H1 (cell line): ENCODE data around the gene PLEKHM3. TPM values are rescaled to one million over a fixed set of nuclear protein-coding genes. Genes with fewer than 3 reads are reported as not detected.

Experiments
- CTCF ChIA-PET: fragments of 300-600 bp; sonication (Branson Sonifier 250); formaldehyde crosslinking; loops from one replicate; lab custom pipeline; 2021; ENCODE audit not compliant: partially characterized antibody; lab: Charles Lee
- POLR2A ChIA-PET: fragments of 300-600 bp; sonication (Branson Sonifier 250); formaldehyde crosslinking; loops from one replicate; lab custom pipeline; 2021; ENCODE audit warnings: inconsistent platforms; ENCODE audit not compliant: partially characterized antibody; lab: Charles Lee
- DNase-seq, 2 experiments: peaks; one replicate each; pipeline versions ENCODE4 v3.0.0 to v3.0.0-alpha.2; 2010 to 2022; ENCODE audit warnings: low spot score in 2 of 2, low read depth in 1 of 2, mixed read lengths in 1 of 2
- FAIRE-seq: peaks from 2 replicates; lab custom pipeline; 2011; peaks lifted over from hg19 to GRCh38; lab: Jason Lieb, UNC
- H2AFZ ChIP-seq: 2 replicates; pipeline ENCODE4 v1.8.1; 2012; ENCODE audit warnings: low read length, inconsistent platforms
- H2AK5ac ChIP-seq: 2 replicates; pipeline ENCODE4 v1.6.1; 2013; ENCODE audit warnings: low read depth, low read length
- H2BK120ac ChIP-seq: replicated peaks from 2 replicates; pipeline ENCODE3; 2013; ENCODE audit warnings: low read depth, low read length, inconsistent platforms
- H2BK12ac ChIP-seq: 2 replicates; pipeline ENCODE4 v1.6.1; 2013; ENCODE audit warnings: low read depth, low read length
- H2BK15ac ChIP-seq: 2 replicates; pipeline ENCODE4 v1.6.1; 2013; ENCODE audit warnings: low read length
- H2BK20ac ChIP-seq: 2 replicates; pipeline ENCODE4 v1.6.1; 2013; ENCODE audit warnings: low read length
- H2BK5ac ChIP-seq: 2 replicates; pipeline ENCODE4 v1.6.1; 2013; ENCODE audit warnings: low read depth, low read length
- H3K14ac ChIP-seq: 2 replicates; pipeline ENCODE4 v1.6.1; 2013; ENCODE audit warnings: inconsistent platforms; ENCODE audit not compliant: insufficient read length
- H3K18ac ChIP-seq: 2 replicates; pipeline ENCODE4 v1.6.1; 2013; ENCODE audit warnings: low read length; ENCODE audit errors: extremely low read depth
- H3K23ac ChIP-seq: 2 replicates; pipeline ENCODE4 v1.6.1; 2013; ENCODE audit warnings: inconsistent platforms; ENCODE audit not compliant: insufficient read length
- H3K23me2 ChIP-seq: 2 replicates; pipeline ENCODE4 v1.6.1; 2013; ENCODE audit warnings: low read depth, low read length
- H3K27ac ChIP-seq: 2 replicates; pipeline ENCODE4 v1.6.1; 2011; ENCODE audit warnings: low read depth, low read length, inconsistent platforms
- H3K27me3 ChIP-seq, 4 experiments: replicated peaks in 1 of 4; 1 replicate in 1 of 4; 2 replicates in 3 of 4; pipeline versions ENCODE4 v1.6.1 to v1.8.1; 2011 to 2013; ENCODE audit warnings: low read length in 3 of 4, mild to moderate bottlenecking in 3 of 4, inconsistent platforms in 2 of 4, mixed read lengths in 2 of 4, moderate library complexity in 1 of 4; ENCODE audit not compliant: control insufficient read depth in 3 of 4, insufficient read depth in 3 of 4; ENCODE audit errors: extremely low read depth in 1 of 4
- H3K36me3 ChIP-seq, 4 experiments: 2 replicates each; pipeline versions ENCODE4 v1.6.1 to v1.8.1; 2011 to 2013; ENCODE audit warnings: mild to moderate bottlenecking in 4 of 4, low read length in 3 of 4, moderate library complexity in 2 of 4, control low read depth in 1 of 4, inconsistent platforms in 1 of 4; ENCODE audit not compliant: insufficient read depth in 4 of 4, control insufficient read depth in 2 of 4
- H3K4ac ChIP-seq: replicated peaks from 2 replicates; pipeline ENCODE3; 2013; ENCODE audit warnings: low read length, low read depth, mixed read lengths, inconsistent platforms; ENCODE audit not compliant: insufficient read length
- H3K4me1 ChIP-seq, 4 experiments: replicated peaks in 1 of 4; 1 replicate in 1 of 4; 2 replicates in 3 of 4; pipeline versions ENCODE4 v1.6.1 to v1.8.1; 2011 to 2013; ENCODE audit warnings: low read length in 3 of 4, inconsistent platforms in 2 of 4, mixed read lengths in 1 of 4; ENCODE audit not compliant: insufficient read depth in 4 of 4, control insufficient read depth in 3 of 4
- H3K4me2 ChIP-seq, 2 experiments: 2 replicates each; pipeline versions ENCODE4 v1.6.1 to v1.8.1; 2011 to 2013; ENCODE audit warnings: low read depth in 2 of 2, low read length in 2 of 2, control low read depth in 1 of 2, inconsistent platforms in 1 of 2, mild to moderate bottlenecking in 1 of 2; ENCODE audit not compliant: insufficient read depth in 1 of 2
- H3K4me3 ChIP-seq, 4 experiments: fragments of 200-600, 300-600 bp in 1 of 4; sonication (generic), shearing (Covaris generic), sonication (Bioruptor Twin) in 1 of 4; 2 replicates each; pipeline versions ENCODE4 v1.5.1 to v1.8.1; 2011 to 2016; ENCODE audit warnings: low read length in 4 of 4, low read depth in 3 of 4, control low read depth in 2 of 4, inconsistent platforms in 2 of 4, mild to moderate bottlenecking in 2 of 4, mixed read lengths in 1 of 4, moderate library complexity in 1 of 4; ENCODE audit not compliant: insufficient read depth in 2 of 4; ENCODE audit errors: extremely low read depth in 1 of 4
- H3K56ac ChIP-seq: replicated peaks from 2 replicates; pipeline ENCODE3; 2013; ENCODE audit warnings: low read depth, mild to moderate bottlenecking, mixed read lengths, low read length, inconsistent platforms; ENCODE audit not compliant: insufficient read length
- H3K79me1 ChIP-seq: 2 replicates; pipeline ENCODE4 v1.6.1; 2013; ENCODE audit warnings: low read depth, low read length, control low read depth
- H3K79me2 ChIP-seq, 2 experiments: 2 replicates each; pipeline versions ENCODE4 v1.6.1 to v1.8.1; 2012 to 2013; ENCODE audit warnings: low read length in 2 of 2, mild to moderate bottlenecking in 2 of 2, inconsistent platforms in 1 of 2; ENCODE audit not compliant: insufficient read depth in 2 of 2, control insufficient read depth in 1 of 2
- H3K9ac ChIP-seq, 4 experiments: replicated peaks in 1 of 4; 1 replicate in 1 of 4; 2 replicates in 3 of 4; pipeline versions ENCODE4 v1.6.1 to v1.8.1; 2011 to 2013; ENCODE audit warnings: low read depth in 3 of 4, low read length in 3 of 4, control low read depth in 2 of 4, mild to moderate bottlenecking in 2 of 4, moderate library complexity in 2 of 4, inconsistent platforms in 1 of 4; ENCODE audit errors: extremely low read depth in 1 of 4
- H3K9me3 ChIP-seq, 2 experiments: 2 replicates each; pipeline versions ENCODE4 v1.6.1 to v1.8.1; 2012 to 2013; ENCODE audit warnings: mild to moderate bottlenecking in 2 of 2, moderate library complexity in 2 of 2, control low read depth in 1 of 2, inconsistent platforms in 1 of 2, low read depth in 1 of 2, low read length in 1 of 2, mixed read lengths in 1 of 2; ENCODE audit not compliant: insufficient read depth in 2 of 2
- H4K20me1 ChIP-seq, 2 experiments: replicated peaks in 1 of 2; 2 replicates each; pipeline versions ENCODE3 to v1.8.1; 2011 to 2013; ENCODE audit warnings: inconsistent platforms in 2 of 2, low read length in 2 of 2, mild to moderate bottlenecking in 1 of 2; ENCODE audit not compliant: insufficient read depth in 2 of 2, control insufficient read depth in 1 of 2
- H4K5ac ChIP-seq: 2 replicates; pipeline ENCODE4 v1.6.1; 2013; ENCODE audit warnings: low read length, low read depth, mixed read lengths, inconsistent platforms; ENCODE audit not compliant: insufficient read length
- H4K8ac ChIP-seq: 2 replicates; pipeline ENCODE4 v1.8.0; 2013; ENCODE audit warnings: mild to moderate bottlenecking, moderate library complexity, low read length, inconsistent platforms; ENCODE audit not compliant: insufficient read depth; ENCODE audit errors: extremely low read depth
- H4K91ac ChIP-seq: replicated peaks from 2 replicates; pipeline ENCODE3; 2013; ENCODE audit warnings: low read length, mixed read lengths, inconsistent platforms; ENCODE audit not compliant: insufficient read length
- ASH2L ChIP-seq: fragments of 200-600, 300-600 bp; sonication (generic); IDR thresholded peaks from one replicate; pipeline ENCODE4 v1.7.1; 2017; ENCODE audit warnings: low read length
- EGR1 ChIP-seq: IDR thresholded peaks from 2 replicates; pipeline ENCODE4 v1.6.1; 2011; ENCODE audit warnings: low read depth, low read length, borderline replicate concordance
- EP300 ChIP-seq, 2 experiments: IDR thresholded peaks; 1 replicate in 1 of 2; 2 replicates in 1 of 2; pipeline ENCODE4 v1.6.1; 2011 to 2012; ENCODE audit warnings: low read depth in 2 of 2, low read length in 2 of 2, mild to moderate bottlenecking in 2 of 2, borderline replicate concordance in 1 of 2, inconsistent platforms in 1 of 2, moderate library complexity in 1 of 2
- FOSL1 ChIP-seq: IDR thresholded peaks from 2 replicates; pipeline ENCODE4 v1.6.1; 2011; ENCODE audit warnings: mild to moderate bottlenecking, low read depth, low read length, moderate library complexity; ENCODE audit not compliant: insufficient read depth
- NANOG ChIP-seq: IDR thresholded peaks from 2 replicates; pipeline ENCODE4 v1.6.1; 2011; ENCODE audit warnings: low read length, low read depth, mild to moderate bottlenecking, inconsistent platforms; ENCODE audit not compliant: insufficient read depth, poor library complexity, severe bottlenecking
- NRF1 ChIP-seq: IDR thresholded peaks from 2 replicates; pipeline ENCODE4 v1.6.1; 2011; ENCODE audit warnings: mild to moderate bottlenecking, low read depth, low read length, improper control_type of control experiment
- SP4 ChIP-seq: IDR thresholded peaks from 2 replicates; pipeline ENCODE4 v1.6.1; 2012; ENCODE audit warnings: low read length, inconsistent platforms
- SUZ12 ChIP-seq: fragments of 200-600 bp; sonication (generic); IDR thresholded peaks from 2 replicates; pipeline ENCODE4 v1.6.1; 2012; ENCODE audit warnings: mild to moderate bottlenecking, inconsistent platforms, low read length, moderate library complexity, mixed read lengths
- TAF7 ChIP-seq: optimal IDR thresholded peaks from 2 replicates; pipeline ENCODE3; 2011; ENCODE audit warnings: low read depth, mild to moderate bottlenecking, inconsistent platforms, low read length, moderate library complexity, borderline replicate concordance
- TCF12 ChIP-seq: IDR thresholded peaks from 2 replicates; pipeline ENCODE4 v1.6.1; 2011; ENCODE audit warnings: low read depth, mild to moderate bottlenecking, low read length
- WGBS, 2 experiments: shearing (Covaris generic) in 1 of 2; methylation state at CpG; one replicate each; pipeline versions ENCODE4 v1.1.6 to v1.1.7; 2013 to 2015; ENCODE audit warnings: low lambda C conversion rate in 2 of 2, mixed read lengths in 2 of 2, inconsistent platforms in 1 of 2, low coverage in 1 of 2, missing lambda C conversion rate in 1 of 2; ENCODE audit not compliant: insufficient replicate concordance in 2 of 2, insufficient coverage in 1 of 2, insufficient read length in 1 of 2; ENCODE audit errors: extremely low coverage in 1 of 2, missing lambda C conversion rate in 1 of 2; 5-methylcytosine and 5-hydroxymethylcytosine counted together
- polyA plus RNA-seq, 7 experiments: library from polyadenylated mRNA; depleted of rRNA in 3 of 7; stranded (reverse) in 5 of 7; unstranded in 2 of 7; fragments of >200 nt in 5 of 7; fragments of 200-250 nt in 2 of 7; gene quantifications; 1 replicate in 5 of 7; 2 replicates in 1 of 7; 4 replicates in 1 of 7; pipeline versions ENCODE4 v1.2.1 to v1.2.3, GENCODE V29; 2011 to 2013; ENCODE audit warnings: missing spikeins in 2 of 7, mixed read lengths in 2 of 7
- total RNA-seq: library from RNA; stranded (reverse); fragmentation: NEBNext Ultra II Directional; extraction: Animal tissue kit (Norgen Biotek cat#: 25700); gene quantifications from 2 replicates; pipeline ENCODE4 v1.2.1, GENCODE V29; 2021
- TF ChIP-seq, protein P1 (sequence below): IDR thresholded peaks from 2 replicates; pipeline ENCODE4 v1.6.1; 2011; ENCODE audit warnings: low read depth, mild to moderate bottlenecking, low read length; ENCODE audit not compliant: insufficient read depth

Gene PLEKHM3
- total and polyA plus RNA-seq, 2 of the 8 experiments (the other 6 are each of a cell fraction or from before 2014, with no cell fraction given): 2.3 to 5.8 TPM

DNA sequence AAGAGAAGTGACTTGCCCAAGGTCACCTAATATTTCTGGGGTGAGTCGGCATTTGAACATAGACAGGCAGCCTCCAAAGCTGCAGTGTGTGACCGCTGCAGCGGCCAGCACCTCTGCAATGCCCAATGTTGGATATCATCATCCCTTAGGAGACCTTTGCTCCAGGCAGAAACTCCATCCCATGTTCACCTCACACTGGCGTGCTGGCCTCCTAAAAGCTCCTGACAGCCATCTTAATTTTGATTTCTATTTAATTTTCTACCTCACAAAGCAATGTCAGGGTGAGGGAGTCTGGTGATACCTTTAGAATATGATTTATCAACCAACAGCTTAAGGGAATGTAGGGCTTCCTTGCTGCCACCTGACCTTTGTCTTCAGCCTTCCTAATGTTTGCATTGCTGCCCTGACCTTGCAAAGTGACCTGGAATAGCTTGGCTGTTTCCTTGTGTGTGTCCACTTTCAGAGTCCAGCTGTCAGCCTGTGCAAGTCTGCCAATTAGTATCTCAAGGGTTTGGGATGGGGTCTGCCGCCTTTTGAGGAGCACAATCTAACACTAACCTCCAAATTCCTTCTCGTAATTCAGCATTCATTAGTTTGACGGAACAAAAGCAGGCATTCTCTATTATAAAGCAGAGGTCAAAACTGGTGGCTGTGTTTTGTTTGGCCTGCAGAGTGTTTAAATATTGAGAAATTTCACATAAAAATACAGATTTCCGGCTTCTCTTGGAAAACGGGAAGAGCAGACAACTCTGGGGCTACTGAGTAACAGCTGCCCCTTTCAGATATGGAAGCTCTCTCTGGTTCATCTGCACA lies 127.6 kb downstream of the PLEKHM3 start:
- Histone ChIP-seq H4K91ac (peak overlapping the region; percentile 23), H3K23ac (no peak overlapping the region), H3K4ac (no peak overlapping the region), H2AK5ac (0 out of 2 replicates have a peak overlapping the region, but pooled peaks have one; percentile 55), H3K9ac (no peak overlapping the region), H3K4me3 (no peak overlapping the region), H4K8ac (no peak overlapping the region), H3K14ac (no peak overlapping the region), H3K27ac (no peak overlapping the region), H3K56ac (no peak overlapping the region), H3K9me3 (no peaks in the 10 kb centered on the region), H4K20me1 (no peaks in the 10 kb centered on the region), H3K18ac (peak overlapping the region; percentile 4; the same call in 1 of the 2 replicates), H3K79me1 (no peaks in the 10 kb centered on the region), H2AFZ (no peak overlapping the region), H3K4me1 (peaks cover 12 to 31% (median 25%) of the 10 kb centered on the region in 4 experiments), H3K27me3 (no peaks in the 10 kb centered on the region), H2BK5ac (peak overlapping the region; percentile 41; the same call in 1 of the 2 replicates), H3K79me2 (no peaks in the 10 kb centered on the region), H4K5ac (no peak overlapping the region), H3K36me3 (no peaks in the 10 kb centered on the region), H3K23me2 (no peaks in the 10 kb centered on the region), H3K4me2 (peak overlapping the region in 1 of 2 experiments; percentile 35; a peak in 1 of 4 replicates), H2BK20ac (no peak overlapping the region), H2BK15ac (0 out of 2 replicates have a peak overlapping the region, but pooled peaks have one; percentile 48), H2BK120ac (no peak overlapping the region), H2BK12ac (peak overlapping the region; percentile 84; the same call in 1 of the 2 replicates)
- FAIRE-seq (no peak), DNase-seq (no peak)
- 87% methylated on average over 9 of the region's 9 CpGs; no CpG with 5 or more reads in 1 of the 2 experiments for WGBS, 2 experiments
- CTCF ChIA-PET: interaction anchor here (0.6 to 6.7 kb wide), 50 partner anchors 9 to 205 kb away, joined by 3 to 43 read pairs (median 5); partner anchors contain the start of gene PLEKHM3
- POLR2A ChIA-PET: interaction anchor here (1.0 to 3.0 kb wide), 8 partner anchors 8 to 272 kb away, joined by 3 to 11 read pairs (median 5); partner anchors contain the start of gene CCNYL1
- TF ChIP-seq ASH2L: no peak
- no peak for TF ChIP-seq NRF1
- no peak for TF ChIP-seq EGR1
- TF ChIP-seq FOSL1: no peak
- TF ChIP-seq EP300 (IDR thresholded peaks at IDR 0.05; ENCODE audit: borderline replicate concordance in 1 of 2, low read depth in 2 of 2, low read length in 2 of 2): no peak
- no peak for TF ChIP-seq SP4
- TF ChIP-seq NANOG: no peak
- TF ChIP-seq TCF12: no peak
- TF ChIP-seq, protein P1, sequence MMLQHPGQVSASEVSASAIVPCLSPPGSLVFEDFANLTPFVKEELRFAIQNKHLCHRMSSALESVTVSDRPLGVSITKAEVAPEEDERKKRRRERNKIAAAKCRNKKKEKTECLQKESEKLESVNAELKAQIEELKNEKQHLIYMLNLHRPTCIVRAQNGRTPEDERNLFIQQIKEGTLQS: no peak
- TF ChIP-seq SUZ12: no peak
- TF ChIP-seq TAF7: no peak
